Rectal smooth muscle tissue (tissue), 1 donor: ENCODE results near the gene IL18BP.

Experiments
- H3K27ac ChIP-seq: one replicate; pipeline ENCODE4 v1.7.0; 2013; ENCODE audit warnings: low read depth, low read length, inconsistent platforms
- H3K27me3 ChIP-seq: one replicate; pipeline ENCODE4 v1.7.0; 2013; ENCODE audit warnings: low read length; ENCODE audit not compliant: control insufficient read depth, insufficient read depth
- H3K36me3 ChIP-seq: one replicate; pipeline ENCODE4 v1.7.0; 2013; ENCODE audit warnings: low read length; ENCODE audit not compliant: control insufficient read depth, insufficient read depth
- H3K4me1 ChIP-seq: one replicate; pipeline ENCODE4 v1.7.0; 2013; ENCODE audit warnings: low read length; ENCODE audit not compliant: control insufficient read depth, insufficient read depth
- H3K4me3 ChIP-seq: one replicate; pipeline ENCODE4 v1.7.0; 2013; ENCODE audit warnings: low read length
- H3K9ac ChIP-seq: one replicate; pipeline ENCODE4 v1.7.0; 2013; ENCODE audit warnings: low read length

The IL18BP gene

GRCh38 chr11:72007089-72007476 is 8.4 kb downstream of the IL18BP start:
- no peak overlapping the region for H3K4me3 ChIP-seq
- H3K36me3 ChIP-seq, result peaks cover 90% of the 10 kb centered on the region
- no peak overlapping the region for H3K27ac ChIP-seq
- no peak overlapping the region for H3K9ac ChIP-seq
- H3K27me3 ChIP-seq, result no peaks in the 10 kb centered on the region
- H3K4me1 ChIP-seq, result peaks cover 4% of the 10 kb centered on the region

- Histone ChIP-seq H3K36me3 (peaks cover 94% of the 10 kb centered on the region), H3K27ac (no peak overlapping the region), H3K4me3 (no peak overlapping the region), H3K27me3 (no peaks in the 10 kb centered on the region), H3K9ac (no peak overlapping the region), H3K4me1 (peaks cover 8% of the 10 kb centered on the region)
Observed at GRCh38 chr11:72007587-72007986, 8.9 kb downstream of the IL18BP start.

- Histone ChIP-seq H3K27ac (no peak overlapping the region), H3K4me1 (peaks cover 16% of the 10 kb centered on the region), H3K9ac (no peak overlapping the region), H3K4me3 (no peak overlapping the region), H3K36me3 (peaks cover 91% of the 10 kb centered on the region), H3K27me3 (no peaks in the 10 kb centered on the region)
Observed at GRCh38 chr11:72008728-72009127, 10.0 kb downstream of the IL18BP start.

DNA sequence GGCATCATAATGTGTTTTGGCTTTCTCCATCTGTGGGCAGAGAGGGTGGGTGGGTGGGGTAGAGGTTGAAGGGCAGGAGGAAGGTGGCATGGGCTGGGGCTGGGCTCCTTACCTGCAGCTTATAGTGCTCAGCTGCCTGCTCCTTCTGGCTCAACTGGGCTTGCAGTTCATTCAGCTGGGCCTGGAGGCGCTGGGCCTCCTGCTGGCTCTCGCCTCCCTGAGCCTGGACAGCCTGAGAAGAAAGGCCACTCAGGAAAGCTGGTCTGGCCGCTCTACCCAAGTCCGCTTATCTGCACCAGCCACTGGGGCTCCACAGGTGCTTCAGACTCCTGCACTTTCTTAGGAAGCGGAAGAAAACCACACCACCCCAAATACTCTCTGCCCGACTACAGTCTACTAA is 10.4 kb downstream of the IL18BP start:
- H3K27ac ChIP-seq, result no peak overlapping the region
- H3K27me3 ChIP-seq, result no peaks in the 10 kb centered on the region
- H3K4me3 ChIP-seq, result no peak overlapping the region
- no peak overlapping the region for H3K9ac ChIP-seq
- peaks cover 91% of the 10 kb centered on the region for H3K36me3 ChIP-seq
- peaks cover 21% of the 10 kb centered on the region for H3K4me1 ChIP-seq

DNA sequence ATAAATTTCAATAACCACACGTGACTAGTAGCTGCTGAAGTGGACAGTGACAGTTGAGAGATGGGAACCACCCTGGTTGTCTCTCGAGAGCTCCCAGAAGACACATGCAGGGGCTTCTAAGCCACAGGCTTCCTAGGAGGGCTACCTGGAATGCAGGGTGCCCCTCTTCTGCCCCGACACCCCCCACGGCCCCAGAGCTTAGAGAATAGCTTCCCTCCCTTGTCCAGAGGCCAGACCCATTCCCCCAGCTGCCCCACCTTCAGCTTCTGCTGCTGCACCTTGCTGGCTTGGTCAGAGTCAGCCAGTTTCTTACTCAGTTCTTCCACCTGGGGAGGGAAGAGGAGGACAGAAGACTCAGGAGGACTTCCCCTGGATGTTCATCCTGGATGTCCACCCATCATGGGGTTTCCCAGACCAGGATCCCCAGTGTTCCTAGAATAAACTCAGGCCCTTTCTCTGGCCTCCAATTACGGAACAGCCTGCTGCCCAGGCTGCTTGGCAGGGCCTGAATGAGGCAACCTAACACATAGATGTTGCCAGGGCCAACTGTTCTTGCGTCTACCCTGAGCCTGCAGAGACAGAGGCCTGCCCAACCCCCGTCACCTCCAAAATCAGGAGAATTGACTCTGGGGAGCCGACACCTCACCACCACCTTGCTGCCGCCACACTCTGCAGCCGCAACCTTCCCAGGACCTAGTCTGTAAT is 12.0 kb downstream of the IL18BP start:
- peaks cover 36% of the 10 kb centered on the region for H3K4me1 ChIP-seq
- no peak overlapping the region for H3K9ac ChIP-seq
- peaks cover 91% of the 10 kb centered on the region for H3K36me3 ChIP-seq
- no peaks in the 10 kb centered on the region for H3K27me3 ChIP-seq
- no peak overlapping the region for H3K4me3 ChIP-seq
- H3K27ac ChIP-seq, result no peak overlapping the region

- H3K4me3 ChIP-seq, result no peak overlapping the region
- no peak overlapping the region for H3K9ac ChIP-seq
- H3K36me3 ChIP-seq, result peaks cover 91% of the 10 kb centered on the region
- H3K4me1 ChIP-seq, result peaks cover 37% of the 10 kb centered on the region
- H3K27ac ChIP-seq, result peak overlapping the region; percentile 52
- no peaks in the 10 kb centered on the region for H3K27me3 ChIP-seq
Observed at GRCh38 chr11:72012091-72012630, 13.5 kb downstream of the IL18BP start.

DNA sequence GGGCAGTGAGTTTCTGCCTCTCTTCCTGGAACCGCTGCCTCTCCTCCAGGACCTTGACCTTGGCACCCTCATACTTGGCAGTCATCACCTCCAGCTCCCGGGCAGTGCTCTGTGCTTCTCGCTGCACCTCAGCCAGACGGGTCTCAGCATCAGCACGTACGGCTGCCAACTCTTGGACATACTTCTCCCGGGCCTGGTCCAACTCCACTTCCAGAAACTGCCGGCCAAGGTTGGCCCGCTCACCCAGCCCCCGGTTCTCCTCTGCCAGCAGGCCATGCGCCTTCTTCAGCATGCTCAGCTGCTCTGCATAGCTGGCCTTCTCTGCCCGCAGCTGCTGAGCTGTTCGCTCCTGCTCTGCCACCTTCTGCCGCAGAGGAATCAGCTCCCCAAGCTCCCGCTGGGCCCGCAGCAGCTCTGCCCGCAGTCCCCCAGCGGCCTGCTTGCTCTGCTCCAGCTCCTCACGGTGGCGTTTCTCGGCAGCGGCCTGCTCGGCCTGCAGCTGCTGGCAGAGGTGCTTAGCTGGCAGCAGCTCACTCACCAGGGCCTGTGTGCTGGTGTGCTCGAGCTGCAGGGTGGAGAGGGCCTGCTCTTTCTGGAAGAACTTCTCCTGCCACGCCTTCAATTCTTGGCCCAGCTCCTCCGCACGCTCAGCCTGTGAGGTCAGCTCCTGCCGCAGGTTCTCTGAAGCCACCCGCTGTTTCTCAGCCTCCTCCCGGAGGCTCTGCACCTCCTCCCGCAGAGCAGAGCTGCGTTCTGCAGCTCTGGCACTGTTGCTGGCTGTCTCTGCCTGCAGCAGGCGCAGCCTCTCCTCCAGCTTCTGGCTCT is 14.4 kb downstream of the IL18BP start:
- no peaks in the 10 kb centered on the region for H3K27me3 ChIP-seq
- H3K27ac ChIP-seq, result peak overlapping the region; percentile 60
- H3K9ac ChIP-seq, result no peak overlapping the region
- peaks cover 92% of the 10 kb centered on the region for H3K36me3 ChIP-seq
- peaks cover 37% of the 10 kb centered on the region for H3K4me1 ChIP-seq
- H3K4me3 ChIP-seq, result no peak overlapping the region

- H3K36me3 ChIP-seq, result peaks cover 93% of the 10 kb centered on the region
- H3K27me3 ChIP-seq, result no peaks in the 10 kb centered on the region
- no peak overlapping the region for H3K4me3 ChIP-seq
- H3K27ac ChIP-seq, result peak overlapping the region; percentile 60
- H3K9ac ChIP-seq, result no peak overlapping the region
- peaks cover 37% of the 10 kb centered on the region for H3K4me1 ChIP-seq
Observed at GRCh38 chr11:72013765-72014711, 15.3 kb downstream of the IL18BP start.

GRCh38 chr11:72014761-72015320 is 16.1 kb downstream of the IL18BP start:
- Histone ChIP-seq H3K4me3 (no peak overlapping the region), H3K27me3 (no peaks in the 10 kb centered on the region), H3K4me1 (peaks cover 37% of the 10 kb centered on the region), H3K27ac (peak overlapping the region; percentile 60), H3K9ac (no peak overlapping the region), H3K36me3 (peaks cover 94% of the 10 kb centered on the region)

- Histone ChIP-seq H3K9ac (no peak overlapping the region), H3K27me3 (no peaks in the 10 kb centered on the region), H3K4me1 (peaks cover 37% of the 10 kb centered on the region), H3K27ac (no peak overlapping the region), H3K36me3 (peaks cover 92% of the 10 kb centered on the region), H3K4me3 (no peak overlapping the region)
Observed at GRCh38 chr11:72015511-72016061, 16.9 kb downstream of the IL18BP start.

- no peak overlapping the region for H3K27ac ChIP-seq
- no peak overlapping the region for H3K4me3 ChIP-seq
- peaks cover 88% of the 10 kb centered on the region for H3K36me3 ChIP-seq
- peaks cover 26% of the 10 kb centered on the region for H3K4me1 ChIP-seq
- no peak overlapping the region for H3K9ac ChIP-seq
- H3K27me3 ChIP-seq, result no peaks in the 10 kb centered on the region
Observed at GRCh38 chr11:72018171-72018570, 19.5 kb downstream of the IL18BP start.
